ENCODE data around the gene MAP1S. TPM values are rescaled to one million over a fixed set of nuclear protein-coding genes. Genes with fewer than 3 reads are reported as not detected.
A peak's percentile ranks its signal among the peaks of the same experiment; 100 is the strongest.

MAP1S gene
- total RNA-seq, 2 experiments from 2014 or later, result 67.3 to 69.1 TPM

- Mint-ChIP-seq H3K27me3 (no peaks in the 10 kb centered on the region), H3K9me3 (ENCODE audit: low read depth) (no peaks in the 10 kb centered on the region), H3K36me3 (peaks cover 42% of the 10 kb centered on the region), H3K4me1 (peaks cover 12% of the 10 kb centered on the region), H3K4me3 (no peak overlapping the region), H3K27ac (no peak overlapping the region)
- ATAC-seq (no peak), DNase-seq (no peak)
- CTCF ChIA-PET, result interaction anchor here (0.6 kb wide), 1 partner anchor 408 kb away, joined by 3 read pairs; no protein-coding TSS in a partner anchor
These were observed 13.8 kb downstream of the MAP1S start for GRCh38 chr19:17733127-17733526.

- H3K9me3 Mint-ChIP-seq (ENCODE audit: low read depth), result no peaks in the 10 kb centered on the region
- no peak for DNase-seq
- peaks cover 16% of the 10 kb centered on the region for H3K4me1 Mint-ChIP-seq
- H3K27ac Mint-ChIP-seq, result no peak overlapping the region
- H3K4me3 Mint-ChIP-seq, result no peak overlapping the region
- H3K27me3 Mint-ChIP-seq, result no peaks in the 10 kb centered on the region
- CTCF ChIA-PET, result no interaction called here
- ATAC-seq, result no peak
- H3K36me3 Mint-ChIP-seq, result peaks cover 39% of the 10 kb centered on the region
These were observed 14.9 kb downstream of the MAP1S start for GRCh38 chr19:17734146-17734545.

- CTCF ChIA-PET, result no interaction called here
- Mint-ChIP-seq H3K4me3 (no peak overlapping the region), H3K4me1 (peaks cover 12% of the 10 kb centered on the region), H3K27ac (no peak overlapping the region), H3K36me3 (peaks cover 29% of the 10 kb centered on the region), H3K27me3 (no peaks in the 10 kb centered on the region), H3K9me3 (ENCODE audit: low read depth) (no peaks in the 10 kb centered on the region)
- ATAC-seq, result no peak
- DNase-seq, result no peak
These were observed 16.1 kb downstream of the MAP1S start for GRCh38 chr19:17735410-17735809.

- Mint-ChIP-seq H3K27me3 (no peaks in the 10 kb centered on the region), H3K9me3 (ENCODE audit: low read depth) (no peaks in the 10 kb centered on the region), H3K36me3 (peaks cover 18% of the 10 kb centered on the region), H3K27ac (no peak overlapping the region), H3K4me1 (peaks cover 4% of the 10 kb centered on the region), H3K4me3 (no peak overlapping the region)
- ATAC-seq, result no peak
- DNase-seq, result no peak
- CTCF ChIA-PET, result interaction anchor here (1.4 kb wide), 1 partner anchor 12 kb away, joined by 4 read pairs; no protein-coding TSS in a partner anchor
These were observed 18.4 kb downstream of the MAP1S start for GRCh38 chr19:17737690-17738153.

GRCh38 chr19:17739121-17739875 is 20.0 kb downstream of the MAP1S start:
- H3K36me3 Mint-ChIP-seq, result peaks cover 14% of the 10 kb centered on the region
- H3K9me3 Mint-ChIP-seq (ENCODE audit: low read depth), result no peaks in the 10 kb centered on the region
- peaks cover 4% of the 10 kb centered on the region for H3K4me1 Mint-ChIP-seq
- no peak overlapping the region for H3K4me3 Mint-ChIP-seq
- no peak overlapping the region for H3K27ac Mint-ChIP-seq
- H3K27me3 Mint-ChIP-seq, result no peaks in the 10 kb centered on the region
- no peak for ATAC-seq
- DNase-seq, result no peak
- CTCF ChIA-PET, result interaction anchor here (0.7 to 1.1 kb wide), 3 partner anchors 9 to 46 kb away, joined by 3 read pairs; no protein-coding TSS in a partner anchor

- peaks cover 11% of the 10 kb centered on the region for H3K4me1 Mint-ChIP-seq
- no peak for DNase-seq
- no peaks in the 10 kb centered on the region for H3K9me3 Mint-ChIP-seq (ENCODE audit: low read depth)
- no peak for ATAC-seq
- no peaks in the 10 kb centered on the region for H3K27me3 Mint-ChIP-seq
- no peak overlapping the region for H3K27ac Mint-ChIP-seq
- no peak overlapping the region for H3K4me3 Mint-ChIP-seq
- H3K36me3 Mint-ChIP-seq, result peaks cover 7% of the 10 kb centered on the region
- CTCF ChIA-PET, result interaction anchor here (1.7 kb wide), 1 partner anchor 9 kb away, joined by 9 read pairs; the partner anchor contains the start of gene FCHO1
These were observed 22.2 kb downstream of the MAP1S start for GRCh38 chr19:17741456-17741855.

- CTCF ChIA-PET, result no interaction called here
- DNase-seq, result no peak
These were observed 24.7 kb downstream of the MAP1S start for GRCh38 chr19:17743874-17744580.

GRCh38 chr19:17747205-17748098 is 28.2 kb downstream of the MAP1S start:
- peak; percentile 97 for DNase-seq
- H3K4me1 Mint-ChIP-seq, result peaks cover 40% of the 10 kb centered on the region

More at GRCh38 chr19:17743874-17744580, 24.7 kb downstream of the MAP1S start:
- Mint-ChIP-seq H3K27me3 (no peaks in the 10 kb centered on the region), H3K4me1 (peaks cover 18% of the 10 kb centered on the region), H3K27ac (no peak overlapping the region), H3K9me3 (ENCODE audit: low read depth) (no peaks in the 10 kb centered on the region), H3K36me3 (peaks cover 4% of the 10 kb centered on the region), H3K4me3 (no peak overlapping the region)
- no peak for ATAC-seq

GRCh38 chr19:17748884-17749638 is 29.8 kb downstream of the MAP1S start:
- CTCF ChIA-PET, result interaction anchor here (0.7 to 2.7 kb wide), 5 partner anchors 10 to 111 kb away, joined by 3 to 7 read pairs (median 3); partner anchors contain the start of gene RPL18A
- no peak for ATAC-seq

More at GRCh38 chr19:17747205-17748098, 28.2 kb downstream of the MAP1S start:
- peaks cover 1% of the 10 kb centered on the region for H3K36me3 Mint-ChIP-seq
- CTCF ChIA-PET, result interaction anchor here (1.0 to 2.7 kb wide), 5 partner anchors 8 to 185 kb away, joined by 3 to 7 read pairs (median 5); partner anchors contain the start of genes CCDC124 and MAP1S
- no peaks in the 10 kb centered on the region for H3K9me3 Mint-ChIP-seq (ENCODE audit: low read depth)
- H3K27me3 Mint-ChIP-seq, result no peaks in the 10 kb centered on the region
- peak; percentile 94 for ATAC-seq
- H3K4me3 Mint-ChIP-seq, result peak overlapping the region; percentile 65
- H3K27ac Mint-ChIP-seq, result peak overlapping the region; percentile 65

GRCh38 chr19:17749912-17750317 is 30.6 kb downstream of the MAP1S start:
- peak overlapping the region; percentile 92 for H3K27ac Mint-ChIP-seq
- H3K36me3 Mint-ChIP-seq, result peaks cover 11% of the 10 kb centered on the region
- no peaks in the 10 kb centered on the region for H3K9me3 Mint-ChIP-seq (ENCODE audit: low read depth)
- peak overlapping the region; percentile 81 for H3K4me3 Mint-ChIP-seq
- ATAC-seq (no peak), DNase-seq (peak; percentile 55)
- CTCF ChIA-PET, result interaction anchor here (0.8 to 1.9 kb wide), 2 partner anchors 9 to 231 kb away, joined by 3 to 9 read pairs; no protein-coding TSS in a partner anchor
- H3K4me1 Mint-ChIP-seq, result peaks cover 51% of the 10 kb centered on the region
- H3K27me3 Mint-ChIP-seq, result no peaks in the 10 kb centered on the region

More at GRCh38 chr19:17748884-17749638, 29.8 kb downstream of the MAP1S start:
- no peaks in the 10 kb centered on the region for H3K27me3 Mint-ChIP-seq
- H3K9me3 Mint-ChIP-seq (ENCODE audit: low read depth), result no peaks in the 10 kb centered on the region
- H3K36me3 Mint-ChIP-seq, result peaks cover 5% of the 10 kb centered on the region
- DNase-seq, result no peak
- peak overlapping the region; percentile 81 for H3K4me3 Mint-ChIP-seq
- peaks cover 47% of the 10 kb centered on the region for H3K4me1 Mint-ChIP-seq
- peak overlapping the region; percentile 92 for H3K27ac Mint-ChIP-seq

- no peaks in the 10 kb centered on the region for H3K27me3 Mint-ChIP-seq
- ATAC-seq (peak; percentile 69), DNase-seq (peak; percentile 95)
- H3K4me1 Mint-ChIP-seq, result peaks cover 61% of the 10 kb centered on the region
- peaks cover 17% of the 10 kb centered on the region for H3K36me3 Mint-ChIP-seq
- peak within 1 kb of the TSS; percentile 81 for H3K4me3 Mint-ChIP-seq
- CTCF ChIA-PET, result interaction anchor here (0.9 to 2.7 kb wide), 9 partner anchors 10 to 181 kb away, joined by 3 to 15 read pairs (median 5); partner anchors contain the start of genes CCDC124 and RPL18A
- H3K27ac Mint-ChIP-seq, result peak within 1 kb of the TSS; percentile 92
- no peaks in the 10 kb centered on the region for H3K9me3 Mint-ChIP-seq (ENCODE audit: low read depth)
These were observed 32.0 kb downstream of the MAP1S start, which contains the start of gene FCHO1 for GRCh38 chr19:17751103-17751911. Gene FCHO1 (plus strand): TSS chr19:17751477. CDS start chr19:17755165, 3,688 bp downstream.
